Trophoblast cell (in vitro differentiated cells and primary cell): ENCODE data around the gene MEGF11.

Experiments
- DNase-seq, 2 donors: peaks; one replicate each; pipeline ENCODE4 v3.0.0-alpha.2; 2016
- H2AFZ ChIP-seq: 2 replicates; pipeline ENCODE4 v1.6.1; 2013; ENCODE audit warnings: low read length, moderate library complexity, mild to moderate bottlenecking; ENCODE audit not compliant: insufficient read depth, poor library complexity
- H2AK5ac ChIP-seq: 2 replicates; pipeline ENCODE4 v1.6.1; 2013; ENCODE audit warnings: mild to moderate bottlenecking, low read length
- H2BK120ac ChIP-seq: 2 replicates; pipeline ENCODE4 v1.6.1; 2013; ENCODE audit warnings: low read length, mild to moderate bottlenecking, moderate library complexity; ENCODE audit not compliant: insufficient read depth, poor library complexity
- H2BK12ac ChIP-seq: 2 replicates; pipeline ENCODE4 v1.6.1; 2013; ENCODE audit warnings: mild to moderate bottlenecking, low read length, moderate library complexity
- H2BK5ac ChIP-seq: 2 replicates; pipeline ENCODE4 v1.6.1; 2013; ENCODE audit warnings: low read length, low read depth, moderate library complexity, mild to moderate bottlenecking; ENCODE audit not compliant: poor library complexity
- H3K14ac ChIP-seq: 2 replicates; pipeline ENCODE4 v1.6.1; 2013; ENCODE audit warnings: mild to moderate bottlenecking, low read length
- H3K18ac ChIP-seq: 2 replicates; pipeline ENCODE4 v1.6.1; 2013; ENCODE audit warnings: mild to moderate bottlenecking, low read length
- H3K23ac ChIP-seq: 2 replicates; pipeline ENCODE4 v1.6.1; 2013; ENCODE audit warnings: low read length
- H3K27ac ChIP-seq: 2 replicates; pipeline ENCODE4 v1.5.1; 2013; ENCODE audit warnings: low read depth, mild to moderate bottlenecking, inconsistent platforms, low read length, moderate library complexity
- H3K27me3 ChIP-seq: 2 replicates; pipeline ENCODE4 v1.6.1; 2013; ENCODE audit warnings: inconsistent platforms, mild to moderate bottlenecking, low read length, moderate library complexity; ENCODE audit not compliant: insufficient read depth
- H3K36me3 ChIP-seq, 2 experiments: 1 replicate in 1 of 2; 2 replicates in 1 of 2; pipeline ENCODE4 v1.6.1; 2013; ENCODE audit warnings: low read length in 2 of 2, mild to moderate bottlenecking in 2 of 2, moderate library complexity in 1 of 2; ENCODE audit not compliant: insufficient read depth in 2 of 2, control insufficient read depth in 1 of 2
- H3K4ac ChIP-seq: 2 replicates; pipeline ENCODE4 v1.6.1; 2013; ENCODE audit warnings: low read depth, mild to moderate bottlenecking, low read length, moderate library complexity
- H3K4me1 ChIP-seq, 2 experiments: 1 replicate in 1 of 2; 2 replicates in 1 of 2; pipeline ENCODE4 v1.6.1; 2013; ENCODE audit warnings: low read length in 2 of 2, mild to moderate bottlenecking in 2 of 2, moderate library complexity in 1 of 2; ENCODE audit not compliant: insufficient read depth in 2 of 2, control insufficient read depth in 1 of 2
- H3K4me2 ChIP-seq: 2 replicates; pipeline ENCODE4 v1.6.1; 2013; ENCODE audit warnings: inconsistent platforms, mild to moderate bottlenecking, low read length, moderate library complexity
- H3K4me3 ChIP-seq: 2 replicates; pipeline ENCODE4 v1.5.1; 2013; ENCODE audit warnings: mild to moderate bottlenecking, low read depth, low read length, inconsistent platforms
- H3K79me1 ChIP-seq: one replicate; pipeline ENCODE4 v1.6.1; 2013; ENCODE audit warnings: low read length
- H3K79me2 ChIP-seq: 2 replicates; pipeline ENCODE4 v1.6.1; 2013; ENCODE audit warnings: low read length, mild to moderate bottlenecking; ENCODE audit not compliant: control insufficient read depth, insufficient read depth, poor library complexity
- H3K9ac ChIP-seq: 2 replicates; pipeline ENCODE4 v1.6.1; 2013; ENCODE audit warnings: mild to moderate bottlenecking, low read length
- H3K9me3 ChIP-seq: 2 replicates; pipeline ENCODE4 v1.6.1; 2013; ENCODE audit warnings: low read depth, mild to moderate bottlenecking, control low read depth, inconsistent platforms, low read length; ENCODE audit not compliant: insufficient read depth
- H4K12ac ChIP-seq: 2 replicates; pipeline ENCODE4 v1.6.1; 2013; ENCODE audit warnings: low read depth, mild to moderate bottlenecking, low read length, moderate library complexity
- H4K8ac ChIP-seq: 2 replicates; pipeline ENCODE4 v1.6.1; 2013; ENCODE audit warnings: low read depth, mild to moderate bottlenecking, low read length, moderate library complexity
- H4K91ac ChIP-seq: one replicate; pipeline ENCODE4 v1.6.1; 2013; ENCODE audit warnings: low read depth, mild to moderate bottlenecking, low read length, moderate library complexity
- WGBS: extraction: QIAGEN DNeasy Blood & Tissue Kit; methylation state at CpG from one replicate; pipeline ENCODE4 v1.1.7; 2013; ENCODE audit warnings: missing lambda C conversion rate; ENCODE audit not compliant: insufficient read length, insufficient coverage; ENCODE audit errors: extremely low coverage; 5-methylcytosine and 5-hydroxymethylcytosine counted together

Gene MEGF11

GRCh38 chr15:66210684-66211083 is 42.9 kb downstream of the MEGF11 start:
- no peak for DNase-seq
- Histone ChIP-seq H2AK5ac (no peak overlapping the region), H4K91ac (no peak overlapping the region), H3K23ac (no peak overlapping the region), H3K4me1 (no peaks in the 10 kb centered on the region), H3K4ac (no peak overlapping the region), H3K27ac (no peak overlapping the region), H3K79me1 (no peaks in the 10 kb centered on the region), H2BK5ac (no peak overlapping the region), H2BK12ac (no peak overlapping the region), H3K27me3 (no peaks in the 10 kb centered on the region), H2BK120ac (no peak overlapping the region), H3K14ac (no peak overlapping the region), H3K18ac (no peak overlapping the region), H3K79me2 (no peaks in the 10 kb centered on the region), H2AFZ (no peak overlapping the region), H3K9ac (no peak overlapping the region), H3K9me3 (no peaks in the 10 kb centered on the region), H3K4me2 (no peak overlapping the region), H3K36me3 (no peaks in the 10 kb centered on the region), H4K12ac (no peak overlapping the region), H3K4me3 (no peak overlapping the region), H4K8ac (no peak overlapping the region)
- no CpG with 5 or more reads among the region's 4 CpGs for WGBS

GRCh38 chr15:66198757-66199156 is 54.8 kb downstream of the MEGF11 start:
- Histone ChIP-seq H2AK5ac (no peak overlapping the region), H3K9me3 (peaks cover 3% of the 10 kb centered on the region)
- WGBS = no CpG with 5 or more reads among the region's 2 CpGs

GRCh38 chr15:66196602-66197001 is 56.9 kb downstream of the MEGF11 start:
- Histone ChIP-seq H3K9me3 (peaks cover 3% of the 10 kb centered on the region), H2AFZ (no peak overlapping the region), H3K79me1 (no peaks in the 10 kb centered on the region), H3K4me1 (peaks cover 0 to 4% of the 10 kb centered on the region in 2 experiments), H3K27me3 (no peaks in the 10 kb centered on the region), H3K4me3 (no peak overlapping the region), H2BK120ac (no peak overlapping the region), H3K36me3 (no peaks in the 10 kb centered on the region), H3K27ac (no peak overlapping the region), H2AK5ac (no peak overlapping the region), H3K18ac (no peak overlapping the region), H3K79me2 (no peaks in the 10 kb centered on the region), H2BK12ac (no peak overlapping the region), H3K14ac (no peak overlapping the region), H4K91ac (no peak overlapping the region), H3K4ac (no peak overlapping the region), H3K23ac (no peak overlapping the region), H3K9ac (no peak overlapping the region), H3K4me2 (peak overlapping the region; percentile 24), H4K8ac (no peak overlapping the region), H2BK5ac (no peak overlapping the region), H4K12ac (no peak overlapping the region)
- WGBS = no CpG with 5 or more reads among the region's 2 CpGs
- DNase-seq = no peak

More at GRCh38 chr15:66198757-66199156, 54.8 kb downstream of the MEGF11 start:
- Histone ChIP-seq H3K4me2 (no peak overlapping the region), H2AFZ (no peak overlapping the region), H3K14ac (no peak overlapping the region), H3K27ac (no peak overlapping the region), H3K9ac (no peak overlapping the region), H3K36me3 (no peaks in the 10 kb centered on the region), H3K79me2 (no peaks in the 10 kb centered on the region), H4K8ac (no peak overlapping the region), H3K4ac (no peak overlapping the region), H3K4me1 (peaks cover 0 to 4% of the 10 kb centered on the region in 2 experiments), H4K91ac (no peak overlapping the region), H3K23ac (no peak overlapping the region), H3K18ac (no peak overlapping the region), H2BK5ac (no peak overlapping the region), H3K79me1 (no peaks in the 10 kb centered on the region), H4K12ac (no peak overlapping the region), H2BK12ac (no peak overlapping the region), H2BK120ac (no peak overlapping the region), H3K4me3 (no peak overlapping the region), H3K27me3 (no peaks in the 10 kb centered on the region)
- DNase-seq = no peak

- Histone ChIP-seq H3K27ac (no peak overlapping the region), H3K36me3 (no peaks in the 10 kb centered on the region), H2BK5ac (no peak overlapping the region), H4K91ac (no peak overlapping the region), H3K9ac (no peak overlapping the region), H2AK5ac (no peak overlapping the region), H3K4me3 (no peak overlapping the region), H3K9me3 (peaks cover 3% of the 10 kb centered on the region), H3K23ac (no peak overlapping the region), H2BK120ac (no peak overlapping the region), H3K4me2 (no peak overlapping the region), H3K27me3 (no peaks in the 10 kb centered on the region), H2BK12ac (no peak overlapping the region), H3K79me2 (no peaks in the 10 kb centered on the region), H3K79me1 (no peaks in the 10 kb centered on the region), H3K18ac (no peak overlapping the region), H2AFZ (no peak overlapping the region), H3K4ac (no peak overlapping the region), H4K8ac (no peak overlapping the region), H3K14ac (no peak overlapping the region), H4K12ac (no peak overlapping the region), H3K4me1 (peaks cover 0 to 4% of the 10 kb centered on the region in 2 experiments)
- WGBS = no CpG with 5 or more reads among the region's 10 CpGs
- no peak for DNase-seq
These were observed 57.8 kb downstream of the MEGF11 start for GRCh38 chr15:66195621-66196230.
